SK-N-MC (cell line): ENCODE measurements around the gene PTPRK.

ENCODE experiments used
- DNase-seq: peaks from one replicate; pipeline ENCODE4 v3.0.0-alpha.2; 2011; ENCODE audit warnings: low read depth, low spot score
- H3K27ac ChIP-seq: fragments of 200-600 bp; sonication (generic); 2 replicates; pipeline ENCODE4 v1.5.1; 2016; ENCODE audit warnings: mixed run types
- H3K36me3 ChIP-seq: fragments of 200-600 bp; sonication (generic); 2 replicates; pipeline ENCODE4 v1.6.1; 2017; ENCODE audit warnings: antibody characterized with exemption, low read length, mixed read lengths; ENCODE audit not compliant: insufficient read depth
- H3K4me3 ChIP-seq: fragments of 200-600 bp; sonication (generic); 2 replicates; pipeline ENCODE4 v1.5.1; 2016
- H3K9ac ChIP-seq: fragments of 200-600 bp; sonication (generic); 2 replicates; pipeline ENCODE4 v1.8.0; 2017; ENCODE audit warnings: mixed run types, mixed read lengths; ENCODE audit not compliant: insufficient read length
- H3K9me3 ChIP-seq: fragments of 200-600 bp; sonication (generic); 2 replicates; pipeline ENCODE4 v1.6.1; 2017; ENCODE audit warnings: low read depth, mild to moderate bottlenecking, antibody characterized with exemption, low read length, moderate library complexity, mixed read lengths
- EZH2 ChIP-seq: fragments of 200-600 bp; sonication (generic); IDR thresholded peaks from one replicate; pipeline ENCODE4 v1.6.1; 2017; ENCODE audit warnings: antibody characterized with exemption
- FOXP2 ChIP-seq: optimal IDR thresholded peaks from 2 replicates; pipeline ENCODE3; 2011; ENCODE audit warnings: mild to moderate bottlenecking, moderate library complexity; ENCODE audit not compliant: insufficient read depth; ENCODE audit errors: extremely low read length, control extremely low read depth
- POLR2AphosphoS5 ChIP-seq: IDR thresholded peaks from 2 replicates; pipeline ENCODE4 v1.6.1; 2012; ENCODE audit warnings: mild to moderate bottlenecking, low read depth, low read length, borderline replicate concordance

The PTPRK gene

GRCh38 chr6:128422871-128423270 is 97.5 kb downstream of the PTPRK start:
- H3K9ac ChIP-seq, result no peak overlapping the region
- no peak overlapping the region for H3K27ac ChIP-seq
- DNase-seq, result no peak
- H3K9me3 ChIP-seq, result no peaks in the 10 kb centered on the region
- H3K36me3 ChIP-seq, result peaks cover 4% of the 10 kb centered on the region; the same call in 1 of the 2 replicates
- TF ChIP-seq FOXP2, result no peak
- TF ChIP-seq POLR2AphosphoS5, result no peak
- TF ChIP-seq EZH2, result no peak
- no peak overlapping the region for H3K4me3 ChIP-seq

GRCh38 chr6:128422200-128422599 is 98.2 kb downstream of the PTPRK start:
- no peak for DNase-seq
- Histone ChIP-seq H3K27ac (no peak overlapping the region), H3K9me3 (no peaks in the 10 kb centered on the region), H3K4me3 (no peak overlapping the region), H3K36me3 (peaks cover 4% of the 10 kb centered on the region; the same call in 1 of the 2 replicates), H3K9ac (no peak overlapping the region)
- no peak for TF ChIP-seq FOXP2
- no peak for TF ChIP-seq POLR2AphosphoS5
- no peak for TF ChIP-seq EZH2

- peaks cover 4% of the 10 kb centered on the region; the same call in 1 of the 2 replicates for H3K36me3 ChIP-seq
- H3K9ac ChIP-seq, result no peak overlapping the region
- H3K27ac ChIP-seq, result peak overlapping the region; percentile 0; the same call in 1 of the 2 replicates
- H3K4me3 ChIP-seq, result no peak overlapping the region
- TF ChIP-seq POLR2AphosphoS5 (no peak), FOXP2 (no peak), EZH2 (no peak)
- no peaks in the 10 kb centered on the region for H3K9me3 ChIP-seq
- no peak for DNase-seq
Observed at GRCh38 chr6:128421788-128422187, 98.6 kb downstream of the PTPRK start.

GRCh38 chr6:128417698-128418097 is 102.7 kb downstream of the PTPRK start:
- no peak for TF ChIP-seq EZH2
- no peak for TF ChIP-seq POLR2AphosphoS5
- no peak for TF ChIP-seq FOXP2
- H3K9ac ChIP-seq, result no peak overlapping the region
- no peak overlapping the region for H3K4me3 ChIP-seq
- H3K27ac ChIP-seq, result no peak overlapping the region
- peaks cover 4% of the 10 kb centered on the region; the same call in 1 of the 2 replicates for H3K36me3 ChIP-seq
- no peaks in the 10 kb centered on the region for H3K9me3 ChIP-seq
- DNase-seq, result no peak

- peaks cover 4% of the 10 kb centered on the region; the same call in 1 of the 2 replicates for H3K36me3 ChIP-seq
- H3K27ac ChIP-seq, result no peak overlapping the region
- H3K9ac ChIP-seq, result no peak overlapping the region
- H3K9me3 ChIP-seq, result no peaks in the 10 kb centered on the region
- no peak overlapping the region for H3K4me3 ChIP-seq
- DNase-seq, result no peak
- TF ChIP-seq POLR2AphosphoS5 (no peak), FOXP2 (no peak), EZH2 (no peak)
Observed at GRCh38 chr6:128415387-128415786, 105.0 kb downstream of the PTPRK start.

- TF ChIP-seq POLR2AphosphoS5 (no peak), EZH2 (no peak), FOXP2 (no peak)
- Histone ChIP-seq H3K36me3 (peaks cover 4% of the 10 kb centered on the region; the same call in 1 of the 2 replicates), H3K27ac (no peak overlapping the region), H3K9me3 (no peaks in the 10 kb centered on the region), H3K9ac (no peak overlapping the region), H3K4me3 (no peak overlapping the region)
- DNase-seq, result no peak
Observed at GRCh38 chr6:128414943-128415342, 105.5 kb downstream of the PTPRK start.

GRCh38 chr6:128413291-128413690 is 107.1 kb downstream of the PTPRK start:
- Histone ChIP-seq H3K36me3 (no peaks in the 10 kb centered on the region), H3K9ac (no peak overlapping the region), H3K27ac (no peak overlapping the region), H3K9me3 (no peaks in the 10 kb centered on the region), H3K4me3 (no peak overlapping the region)
- TF ChIP-seq EZH2, result no peak
- no peak for TF ChIP-seq POLR2AphosphoS5
- TF ChIP-seq FOXP2, result no peak
- DNase-seq, result no peak

- H3K4me3 ChIP-seq, result no peak overlapping the region
- no peak for DNase-seq
- TF ChIP-seq POLR2AphosphoS5 (no peak), FOXP2 (no peak), EZH2 (no peak)
- H3K9ac ChIP-seq, result no peak overlapping the region
- H3K27ac ChIP-seq, result no peak overlapping the region
- no peaks in the 10 kb centered on the region for H3K9me3 ChIP-seq
- H3K36me3 ChIP-seq, result no peaks in the 10 kb centered on the region
Observed at GRCh38 chr6:128412680-128413079, 107.7 kb downstream of the PTPRK start.

- Histone ChIP-seq H3K9ac (no peak overlapping the region), H3K4me3 (no peak overlapping the region), H3K9me3 (no peaks in the 10 kb centered on the region), H3K36me3 (no peaks in the 10 kb centered on the region), H3K27ac (no peak overlapping the region)
- TF ChIP-seq EZH2 (no peak), POLR2AphosphoS5 (no peak), FOXP2 (no peak)
- no peak for DNase-seq
Observed at GRCh38 chr6:128410584-128410983, 109.8 kb downstream of the PTPRK start.
